Loucy (cell line): ENCODE data around the gene ACAD10.

ENCODE experiments used
- H2AFZ ChIP-seq: fragments of 200-600 bp; sonication (generic); 2 replicates; pipeline ENCODE4 v1.6.0; 2016; ENCODE audit warnings: antibody characterized with exemption, mild to moderate bottlenecking, low read length, moderate library complexity
- H3F3A ChIP-seq: fragments of 200-600 bp; 2 replicates; pipeline ENCODE4 v1.6.0; 2016; ENCODE audit warnings: antibody characterized with exemption, low read depth, mild to moderate bottlenecking
- H3K27me3 ChIP-seq: fragments of 200-600 bp; sonication (generic); 2 replicates; pipeline ENCODE4 v1.6.1; 2014; ENCODE audit warnings: low read length, mild to moderate bottlenecking; ENCODE audit not compliant: insufficient read depth, poor library complexity, severe bottlenecking
- H3K36me3 ChIP-seq: fragments of 200-600 bp; sonication (generic); 2 replicates; pipeline ENCODE4 v1.6.1; 2016; ENCODE audit warnings: low read length; ENCODE audit not compliant: insufficient read depth
- H3K4me1 ChIP-seq: fragments of 200-600 bp; sonication (generic); 2 replicates; pipeline ENCODE4 v1.5.1; 2014; ENCODE audit warnings: low read length, mild to moderate bottlenecking; ENCODE audit not compliant: insufficient read depth, poor library complexity, severe bottlenecking
- H3K4me2 ChIP-seq: fragments of 200-600 bp; sonication (generic); 2 replicates; pipeline ENCODE4 v1.6.0; 2014; ENCODE audit warnings: antibody characterized with exemption, low read length, low read depth, mild to moderate bottlenecking; ENCODE audit not compliant: poor library complexity, severe bottlenecking
- H3K4me3 ChIP-seq: fragments of 200-600 bp; sonication (generic); 2 replicates; pipeline ENCODE4 v1.5.1; 2014; ENCODE audit warnings: low read length, mild to moderate bottlenecking, mixed read lengths; ENCODE audit not compliant: poor library complexity, severe bottlenecking
- H3K79me2 ChIP-seq: fragments of 200-600 bp; sonication (generic); 2 replicates; pipeline ENCODE4 v1.6.1; 2014; ENCODE audit warnings: low read length; ENCODE audit not compliant: insufficient read depth
- H3K9ac ChIP-seq: fragments of 200-600 bp; sonication (generic); 2 replicates; pipeline ENCODE4 v1.6.0; 2014; ENCODE audit warnings: mild to moderate bottlenecking, low read depth, low read length, moderate library complexity; ENCODE audit not compliant: poor library complexity, severe bottlenecking
- H3K9me2 ChIP-seq: fragments of 200-600 bp; sonication (generic); replicated peaks from 2 replicates; pipeline ENCODE4 v1.6.1; 2016; ENCODE audit warnings: low read depth, low read length, mixed read lengths
- H3K9me3 ChIP-seq: fragments of 200-600 bp; sonication (generic); 2 replicates; pipeline ENCODE4 v1.6.1; 2014; ENCODE audit warnings: mild to moderate bottlenecking, antibody characterized with exemption, low read length, low read depth; ENCODE audit not compliant: insufficient read depth
- H4K20me1 ChIP-seq: fragments of 200-600 bp; sonication (generic); 2 replicates; pipeline ENCODE4 v1.6.0; 2014; ENCODE audit warnings: antibody characterized with exemption, low read length, mild to moderate bottlenecking; ENCODE audit not compliant: insufficient read depth, poor library complexity, severe bottlenecking
- CTCF ChIP-seq: fragments of 200-600 bp; sonication (generic); conservative IDR thresholded peaks from 2 replicates; pipeline ENCODE4 v1.5.1; 2014; ENCODE audit warnings: mild to moderate bottlenecking, antibody characterized with exemption, low read length
- EZH2phosphoT487 ChIP-seq: fragments of 200-600 bp; IDR thresholded peaks from 2 replicates; pipeline ENCODE4 v1.6.1; 2018; ENCODE audit warnings: antibody characterized with exemption, mild to moderate bottlenecking, moderate library complexity, borderline replicate concordance

Gene ACAD10

GRCh38 chr12:111789779-111790178 lies 103.9 kb downstream of the ACAD10 start:
- H3K4me2 ChIP-seq: no peak overlapping the region
- H3K27me3 ChIP-seq: no peaks in the 10 kb centered on the region
- TF ChIP-seq CTCF: no peak
- no peak for TF ChIP-seq EZH2phosphoT487
- H3K79me2 ChIP-seq: no peaks in the 10 kb centered on the region
- H3K9ac ChIP-seq: no peak overlapping the region
- H2AFZ ChIP-seq: no peak overlapping the region
- no peak overlapping the region for H3K4me3 ChIP-seq
- no peaks in the 10 kb centered on the region for H4K20me1 ChIP-seq
- H3K4me1 ChIP-seq: no peaks in the 10 kb centered on the region
- no peaks in the 10 kb centered on the region for H3K9me3 ChIP-seq
- H3F3A ChIP-seq: no peaks in the 10 kb centered on the region
- H3K9me2 ChIP-seq: no peaks in the 10 kb centered on the region
- H3K36me3 ChIP-seq: no peaks in the 10 kb centered on the region

GRCh38 chr12:111791507-111791906 lies 105.7 kb downstream of the ACAD10 start:
- Histone ChIP-seq H3K36me3 (no peaks in the 10 kb centered on the region), H2AFZ (no peak overlapping the region), H3K79me2 (no peaks in the 10 kb centered on the region), H3K27me3 (no peaks in the 10 kb centered on the region), H3K4me3 (no peak overlapping the region), H3K9ac (no peak overlapping the region), H3K9me3 (no peaks in the 10 kb centered on the region), H3K4me1 (no peaks in the 10 kb centered on the region), H4K20me1 (no peaks in the 10 kb centered on the region), H3F3A (no peaks in the 10 kb centered on the region), H3K4me2 (no peak overlapping the region), H3K9me2 (no peaks in the 10 kb centered on the region)
- TF ChIP-seq EZH2phosphoT487: no peak
- no peak for TF ChIP-seq CTCF

GRCh38 chr12:111792155-111792855 lies 106.5 kb downstream of the ACAD10 start:
- Histone ChIP-seq H3K4me1 (no peaks in the 10 kb centered on the region), H3K79me2 (no peaks in the 10 kb centered on the region), H3K4me3 (no peak overlapping the region), H3K9me2 (no peaks in the 10 kb centered on the region), H3F3A (no peaks in the 10 kb centered on the region), H3K36me3 (no peaks in the 10 kb centered on the region), H3K9me3 (no peaks in the 10 kb centered on the region), H4K20me1 (no peaks in the 10 kb centered on the region), H2AFZ (no peak overlapping the region), H3K27me3 (no peaks in the 10 kb centered on the region), H3K9ac (no peak overlapping the region), H3K4me2 (no peak overlapping the region)
- no peak for TF ChIP-seq CTCF
- no peak for TF ChIP-seq EZH2phosphoT487
